ENCODE measurements around the gene CDH12. TPM values are rescaled to one million over a fixed set of nuclear protein-coding genes. Genes with fewer than 3 reads are reported as not detected.
"Not testable (repeated sequence)": the region's sequence is repeated elsewhere in the genome, so short reads cannot be mapped to it uniquely, and the experiment has no call there.

Gene CDH12
- total and polyA plus RNA-seq, 2 donors (not counting 3 experiments of a cell fraction or from before 2014, with no cell fraction given): 0.03 TPM; not detected in 1

GRCh38 chr5:22521521-22521920 is 331.6 kb downstream of the CDH12 start:
- no peaks in the 10 kb centered on the region for H3K36me3 ChIP-seq (ENCODE audit: control insufficient read depth in 2 of 2, extremely low read depth in 1 of 2, insufficient read depth in 2 of 2, low read length in 2 of 2)
- TF ChIP-seq GATA2 (IDR thresholded peaks at IDR 0.05; ENCODE audit: insufficient read depth, insufficient read length, low read depth, low read length): no peak
- no peak for TF ChIP-seq MYC (IDR thresholded peaks at IDR 0.05; ENCODE audit: low read depth, low read length)
- TF ChIP-seq JUN (IDR thresholded peaks at IDR 0.05; ENCODE audit: borderline replicate concordance, insufficient read depth, insufficient read length, low read depth): no peak
- no peak for TF ChIP-seq EZH2 (IDR thresholded peaks at IDR 0.05; ENCODE audit: borderline replicate concordance, low read depth, low read length, severe bottlenecking)
- TF ChIP-seq POLR2A (IDR thresholded peaks at IDR 0.05; ENCODE audit: low read depth, low read length): no peak
- TF ChIP-seq POLR2AphosphoS5 (IDR thresholded peaks at IDR 0.05; ENCODE audit: insufficient read depth, low read depth, low read length): no peak
- no peak for TF ChIP-seq FOS (IDR thresholded peaks at IDR 0.05; ENCODE audit: borderline replicate concordance, insufficient read depth, low read length)
- TF ChIP-seq, protein P1, sequence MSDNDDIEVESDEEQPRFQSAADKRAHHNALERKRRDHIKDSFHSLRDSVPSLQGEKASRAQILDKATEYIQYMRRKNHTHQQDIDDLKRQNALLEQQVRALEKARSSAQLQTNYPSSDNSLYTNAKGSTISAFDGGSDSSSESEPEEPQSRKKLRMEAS (IDR thresholded peaks at IDR 0.05; ENCODE audit: insufficient read depth, insufficient read length): no peak
- TF ChIP-seq CTCF (IDR thresholded peaks at IDR 0.05; ENCODE audit: extremely low read depth in 1 of 2, insufficient read depth in 1 of 2, low read depth in 1 of 2, low read length in 2 of 2): no peak
- H3K4me2 ChIP-seq (ENCODE audit: insufficient read depth, low read length): no peak overlapping the region
- intact Hi-C loops (cut with micrococcal nuclease): no loop called here
- no TSS peak for BruUV-seq (replicated peaks)
- no peak overlapping the region for H3K4me3 ChIP-seq (replicated peaks in 1 of 3; ENCODE audit: insufficient read depth in 1 of 3, low read depth in 1 of 3, low read length in 3 of 3)
- dilution Hi-C loops (cut with MboI; ENCODE audit: extremely low pct_ligation_motif_present, low sequenced_read_pairs): no loop called here
- no peaks in the 10 kb centered on the region for H3K79me2 ChIP-seq (ENCODE audit: control insufficient read depth, insufficient read depth, low read length)
- H2AFZ ChIP-seq (ENCODE audit: low read depth, low read length): no peak overlapping the region
- H4K20me1 ChIP-seq (replicated peaks; ENCODE audit: control insufficient read depth, extremely low read depth, insufficient read depth, low read length): no peaks in the 10 kb centered on the region
- H3K27me3 ChIP-seq (ENCODE audit: control insufficient read depth in 2 of 2, insufficient read depth in 2 of 2, low read length in 2 of 2): no peaks in the 10 kb centered on the region
- no peak for DNase-seq (ENCODE audit: low read depth, low spot score)
- ChIA-PET CTCF (no interaction called here), POLR2A (no interaction called here)
- H3K9ac ChIP-seq (replicated peaks; ENCODE audit: extremely low read depth, insufficient read depth, low read length): no peak overlapping the region
- H3K9me1 ChIP-seq (replicated peaks; ENCODE audit: control insufficient read depth, extremely low read depth, insufficient read depth, low read length): no peaks in the 10 kb centered on the region
- H3K27ac ChIP-seq (ENCODE audit: insufficient read depth, low read depth, low read length): no peak overlapping the region
- H3K4me1 ChIP-seq (ENCODE audit: control insufficient read depth, extremely low read depth, insufficient read depth, low read length): no peaks in the 10 kb centered on the region
- no peaks in the 10 kb centered on the region for H3K9me3 ChIP-seq (replicated peaks; ENCODE audit: control insufficient read depth, insufficient read depth, low read length)
- no peak for FAIRE-seq

- H3K9me1 ChIP-seq (replicated peaks; ENCODE audit: control insufficient read depth, extremely low read depth, insufficient read depth, low read length); H3K9ac ChIP-seq (replicated peaks; ENCODE audit: extremely low read depth, insufficient read depth, low read length); BruUV-seq (replicated peaks); H3K4me3 ChIP-seq (replicated peaks in 1 of 3; ENCODE audit: insufficient read depth in 1 of 3, low read depth in 1 of 3, low read length in 3 of 3); H4K20me1 ChIP-seq (replicated peaks; ENCODE audit: control insufficient read depth, extremely low read depth, insufficient read depth, low read length); H3K4me1 ChIP-seq (ENCODE audit: control insufficient read depth, extremely low read depth, insufficient read depth, low read length); H3K27ac ChIP-seq (ENCODE audit: insufficient read depth, low read depth, low read length); dilution Hi-C loops (cut with MboI; ENCODE audit: extremely low pct_ligation_motif_present, low sequenced_read_pairs); POLR2A ChIA-PET; H3K9me3 ChIP-seq (replicated peaks; ENCODE audit: control insufficient read depth, insufficient read depth, low read length); H3K79me2 ChIP-seq (ENCODE audit: control insufficient read depth, insufficient read depth, low read length); H3K36me3 ChIP-seq (ENCODE audit: control insufficient read depth in 2 of 2, extremely low read depth in 1 of 2, insufficient read depth in 2 of 2, low read length in 2 of 2); DNase-seq (ENCODE audit: low read depth, low spot score); H3K4me2 ChIP-seq (ENCODE audit: insufficient read depth, low read length); H3K27me3 ChIP-seq (ENCODE audit: control insufficient read depth in 2 of 2, insufficient read depth in 2 of 2, low read length in 2 of 2); intact Hi-C loops (cut with micrococcal nuclease); FAIRE-seq; H2AFZ ChIP-seq (ENCODE audit: low read depth, low read length): not testable (repeated sequence)
- CTCF ChIA-PET: interaction anchor here (1.5 kb wide), 1 partner anchor 11 kb away, joined by 5 read pairs; no protein-coding TSS in a partner anchor
Measured at GRCh38 chr5:22516497-22516896, 336.6 kb downstream of the CDH12 start.

Measured in endothelial cell of umbilical vein (primary cell).